Cardiac muscle cell (in vitro differentiated cells and primary cell): Measurements from ENCODE around the gene KRTAP5-6. TPM values are rescaled to one million over a fixed set of nuclear protein-coding genes. Genes with fewer than 3 reads are reported as not detected.

Experiments used
- DNase-seq, 2 donors: peaks; one replicate each; pipeline versions ENCODE4 v3.0.0 to v3.0.0-alpha.2; 2010 to 2017; ENCODE audit warnings: low read depth in 1 of 2, low spot score in 1 of 2
- H3K27ac ChIP-seq: fragments of 200-600 bp; sonication (generic); 2 replicates; pipeline ENCODE4 v1.5.1; 2016
- H3K27me3 ChIP-seq: fragments of 200-600 bp; sonication (generic); 2 replicates; pipeline ENCODE4 v1.6.0; 2016; ENCODE audit warnings: control low read depth
- H3K36me3 ChIP-seq: fragments of 200-600 bp; sonication (generic); 2 replicates; pipeline ENCODE4 v1.5.1; 2016; ENCODE audit warnings: control low read depth
- H3K4me1 ChIP-seq: fragments of 200-600 bp; sonication (generic); 2 replicates; pipeline ENCODE4 v1.8.1; 2017; ENCODE audit warnings: low read depth, mild to moderate bottlenecking, mixed run types
- H3K4me3 ChIP-seq: fragments of 200-600 bp; sonication (generic); 2 replicates; pipeline ENCODE4 v1.5.1; 2016; ENCODE audit warnings: mild to moderate bottlenecking
- H3K9me3 ChIP-seq: fragments of 200-600 bp; sonication (generic); 2 replicates; pipeline ENCODE4 v1.5.1; 2017; ENCODE audit warnings: low read depth, mild to moderate bottlenecking, control low read depth
- polyA plus RNA-seq: library from polyadenylated mRNA; unstranded; fragments of >200 nt; fragmentation: Nextera tagmentation; extraction: Ambion mirVana; gene quantifications from 2 replicates; pipeline ENCODE4 v1.2.1, GENCODE V29; 2016
- total RNA-seq: library from RNA; depleted of rRNA; stranded (reverse); fragments of >200 nt; gene quantifications from 2 replicates; pipeline ENCODE4 v1.2.3, GENCODE V29; 2016
- TF ChIP-seq, protein P1 (sequence below): IDR thresholded peaks from 2 replicates; pipeline ENCODE4 v1.5.1; 2012; ENCODE audit warnings: low read depth, mild to moderate bottlenecking, low read length

Gene KRTAP5-6
- total and polyA plus RNA-seq, 2 experiments from 2014 or later, result not detected

DNA sequence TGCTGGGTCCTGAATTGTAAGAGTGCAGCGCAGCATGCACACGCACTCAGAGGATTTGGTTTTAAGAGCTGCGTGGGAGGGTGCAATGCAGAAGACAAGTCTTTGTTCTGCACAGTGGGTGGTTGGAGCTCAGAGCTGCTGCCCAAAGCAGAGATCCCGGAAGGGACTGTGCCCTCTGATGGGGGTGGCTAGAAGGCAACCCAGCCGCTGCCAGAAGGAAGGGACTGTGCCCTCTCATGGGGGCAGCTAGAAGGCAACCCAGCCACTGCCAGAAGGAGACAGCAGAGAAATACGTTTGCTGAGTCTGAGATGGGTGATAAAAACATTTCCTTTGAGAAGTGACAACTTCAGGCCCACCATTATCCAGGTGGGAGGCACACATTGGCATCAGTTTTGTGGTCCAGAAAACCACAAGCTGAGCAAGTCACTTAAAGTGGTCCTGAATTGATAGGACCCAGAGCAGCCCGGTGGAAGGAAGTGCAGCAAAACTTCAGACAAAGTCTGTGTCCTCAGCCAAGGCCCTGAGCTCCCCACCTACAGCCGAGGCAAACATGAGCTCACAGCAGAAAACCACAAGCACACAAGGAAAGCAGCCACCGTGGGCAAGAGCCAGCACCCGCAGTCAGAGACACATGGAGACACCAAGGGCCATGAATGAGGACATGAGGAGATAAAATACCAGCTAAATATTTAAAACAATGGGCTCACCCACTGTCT, 4.3 kb downstream of the KRTAP5-6 start:
- Histone ChIP-seq H3K36me3 (no peaks in the 10 kb centered on the region), H3K27me3 (no peaks in the 10 kb centered on the region), H3K4me3 (no peak overlapping the region), H3K4me1 (no peaks in the 10 kb centered on the region), H3K9me3 (no peaks in the 10 kb centered on the region), H3K27ac (no peak overlapping the region)
- no peak for DNase-seq
- TF ChIP-seq, protein P1, sequence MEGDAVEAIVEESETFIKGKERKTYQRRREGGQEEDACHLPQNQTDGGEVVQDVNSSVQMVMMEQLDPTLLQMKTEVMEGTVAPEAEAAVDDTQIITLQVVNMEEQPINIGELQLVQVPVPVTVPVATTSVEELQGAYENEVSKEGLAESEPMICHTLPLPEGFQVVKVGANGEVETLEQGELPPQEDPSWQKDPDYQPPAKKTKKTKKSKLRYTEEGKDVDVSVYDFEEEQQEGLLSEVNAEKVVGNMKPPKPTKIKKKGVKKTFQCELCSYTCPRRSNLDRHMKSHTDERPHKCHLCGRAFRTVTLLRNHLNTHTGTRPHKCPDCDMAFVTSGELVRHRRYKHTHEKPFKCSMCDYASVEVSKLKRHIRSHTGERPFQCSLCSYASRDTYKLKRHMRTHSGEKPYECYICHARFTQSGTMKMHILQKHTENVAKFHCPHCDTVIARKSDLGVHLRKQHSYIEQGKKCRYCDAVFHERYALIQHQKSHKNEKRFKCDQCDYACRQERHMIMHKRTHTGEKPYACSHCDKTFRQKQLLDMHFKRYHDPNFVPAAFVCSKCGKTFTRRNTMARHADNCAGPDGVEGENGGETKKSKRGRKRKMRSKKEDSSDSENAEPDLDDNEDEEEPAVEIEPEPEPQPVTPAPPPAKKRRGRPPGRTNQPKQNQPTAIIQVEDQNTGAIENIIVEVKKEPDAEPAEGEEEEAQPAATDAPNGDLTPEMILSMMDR, result no peak

DNA sequence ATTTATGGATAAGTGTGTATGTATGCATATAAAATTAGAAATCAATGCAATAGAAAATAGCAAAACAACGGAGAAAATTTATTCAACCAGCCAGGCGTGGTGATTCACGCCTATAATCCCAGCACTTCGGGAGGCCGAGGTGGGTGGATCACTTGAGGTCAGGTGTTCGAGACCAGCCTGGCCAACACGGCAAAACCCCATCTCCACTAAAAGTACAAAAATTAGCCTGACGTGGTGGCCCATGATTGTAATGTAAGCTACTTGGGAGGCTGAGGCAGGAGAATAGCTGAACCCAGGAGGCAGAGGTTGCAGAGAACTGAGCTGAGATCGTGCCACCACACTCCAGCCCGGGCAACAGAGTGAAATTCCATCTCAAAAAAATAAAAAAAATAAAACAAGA, 5.5 kb downstream of the KRTAP5-6 start:
- no peak for DNase-seq
- TF ChIP-seq, protein P1, result no peak
- H3K9me3 ChIP-seq, result no peaks in the 10 kb centered on the region

DNA sequence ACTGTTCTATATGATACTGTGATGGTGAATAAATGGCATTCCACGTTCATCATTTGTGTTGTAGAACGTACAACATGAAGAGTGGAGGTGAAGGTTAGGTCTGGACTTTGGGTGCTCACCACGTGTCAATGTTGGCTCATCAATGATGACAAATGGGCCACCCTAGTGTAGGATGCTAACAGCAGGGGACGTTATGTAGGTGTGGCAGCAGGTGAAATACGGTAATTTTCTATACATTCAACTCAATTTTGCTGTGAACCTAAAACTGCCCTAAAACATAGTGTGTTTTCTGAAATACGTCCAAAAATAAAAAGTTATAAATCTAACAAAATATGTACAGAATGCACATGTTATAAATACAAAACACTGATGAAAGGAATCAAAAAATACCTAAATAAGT, 6.2 kb downstream of the KRTAP5-6 start:
- Histone ChIP-seq H3K4me3 (no peak overlapping the region), H3K27ac (no peak overlapping the region), H3K36me3 (no peaks in the 10 kb centered on the region), H3K4me1 (no peaks in the 10 kb centered on the region), H3K27me3 (peaks cover 5% of the 10 kb centered on the region), H3K9me3 (no peaks in the 10 kb centered on the region)
- TF ChIP-seq, protein P1, result no peak
- no peak for DNase-seq

More for the DNA sequence above, 5.5 kb downstream of the KRTAP5-6 start:
- no peaks in the 10 kb centered on the region for H3K27me3 ChIP-seq
- no peaks in the 10 kb centered on the region for H3K4me1 ChIP-seq
- H3K27ac ChIP-seq, result no peak overlapping the region
- no peak overlapping the region for H3K4me3 ChIP-seq
- H3K36me3 ChIP-seq, result no peaks in the 10 kb centered on the region

- H3K27ac ChIP-seq, result no peak overlapping the region
- H3K36me3 ChIP-seq, result no peaks in the 10 kb centered on the region
- H3K9me3 ChIP-seq, result no peaks in the 10 kb centered on the region
- TF ChIP-seq, protein P1, result no peak
- no peaks in the 10 kb centered on the region for H3K4me1 ChIP-seq
- H3K27me3 ChIP-seq, result peaks cover 10% of the 10 kb centered on the region
- no peak for DNase-seq
- H3K4me3 ChIP-seq, result no peak overlapping the region
These were observed 8.4 kb downstream of the KRTAP5-6 start for GRCh38 chr11:1705126-1706052.

DNA sequence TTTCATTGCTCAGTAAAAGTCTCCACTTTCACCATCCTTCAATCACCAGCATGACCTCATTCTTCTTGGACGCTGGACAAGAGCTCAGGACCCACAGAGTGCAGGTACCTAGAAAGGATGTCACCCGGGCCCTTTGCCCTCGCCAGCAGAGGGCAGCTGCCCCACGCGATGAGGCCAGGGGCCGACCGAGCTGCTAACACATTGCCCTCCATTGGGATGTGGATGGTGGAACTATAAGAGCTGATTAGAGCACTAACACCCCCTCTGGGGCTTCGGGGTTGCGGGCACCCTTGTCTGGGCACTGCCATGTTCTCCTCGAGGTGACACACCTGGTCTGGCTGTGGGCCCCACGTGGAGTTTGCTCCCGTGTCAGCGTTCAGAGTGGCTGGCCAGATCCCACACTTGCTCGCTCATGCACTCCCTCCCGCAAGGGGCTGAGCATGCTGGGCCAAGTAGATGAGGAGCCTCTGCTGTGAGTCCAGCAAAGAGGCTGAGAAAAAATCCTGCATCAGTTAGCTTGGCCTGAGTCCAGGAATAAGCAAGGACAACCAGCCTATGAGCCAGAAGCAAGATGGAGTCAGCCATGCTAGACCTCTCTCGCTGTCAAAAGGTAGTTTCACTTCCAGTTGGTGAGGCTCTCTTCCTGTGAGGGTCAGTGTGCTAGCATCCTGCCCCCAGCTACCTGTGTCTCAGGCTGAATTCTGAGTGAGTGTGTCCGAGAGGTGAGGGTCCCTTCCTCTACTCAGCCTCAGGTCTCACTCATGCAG, 9.8 kb downstream of the KRTAP5-6 start:
- Histone ChIP-seq H3K4me1 (no peaks in the 10 kb centered on the region), H3K27ac (no peak overlapping the region)
- peak in 1 of 2 donors; percentile 8 for DNase-seq

More for the DNA sequence above, 9.8 kb downstream of the KRTAP5-6 start:
- Histone ChIP-seq H3K9me3 (no peaks in the 10 kb centered on the region), H3K4me3 (no peak overlapping the region), H3K27me3 (peaks cover 17% of the 10 kb centered on the region), H3K36me3 (no peaks in the 10 kb centered on the region)
- TF ChIP-seq, protein P1, result peak; percentile 17
